Mesendoderm (in vitro differentiated cells): Measurements from ENCODE around the gene SURF4.

Experiments used
- DNase-seq: peaks from one replicate; pipeline ENCODE4 v3.0.0; 2013
- H2AK5ac ChIP-seq: 2 replicates; pipeline ENCODE4 v1.6.1; 2013; ENCODE audit warnings: low read length, inconsistent platforms
- H2BK120ac ChIP-seq: 2 replicates; pipeline ENCODE4 v1.6.1; 2013; ENCODE audit warnings: low read depth, mild to moderate bottlenecking, low read length, moderate library complexity, mixed read lengths
- H2BK15ac ChIP-seq: replicated peaks from 2 replicates; pipeline ENCODE4 v1.6.1; 2013; ENCODE audit warnings: low read depth, mild to moderate bottlenecking, moderate library complexity
- H2BK5ac ChIP-seq: 2 replicates; pipeline ENCODE4 v1.6.1; 2013; ENCODE audit warnings: low read length, inconsistent platforms
- H3K18ac ChIP-seq: 2 replicates; pipeline ENCODE4 v1.6.1; 2013; ENCODE audit warnings: mild to moderate bottlenecking, low read length, mixed read lengths
- H3K23ac ChIP-seq: one replicate; pipeline ENCODE4 v1.6.1; 2013; ENCODE audit warnings: low read length
- H3K27ac ChIP-seq: 2 replicates; pipeline ENCODE4 v1.5.1; 2013; ENCODE audit warnings: low read depth, mild to moderate bottlenecking, inconsistent platforms, low read length, moderate library complexity
- H3K27me3 ChIP-seq: 2 replicates; pipeline ENCODE4 v1.6.1; 2013; ENCODE audit warnings: low read length, control low read depth, mild to moderate bottlenecking, inconsistent platforms; ENCODE audit not compliant: insufficient read depth, poor library complexity
- H3K36me3 ChIP-seq: 2 replicates; pipeline ENCODE4 v1.6.1; 2013; ENCODE audit warnings: low read length, inconsistent platforms; ENCODE audit not compliant: control insufficient read depth, insufficient read depth
- H3K4ac ChIP-seq: one replicate; pipeline ENCODE4 v1.6.1; 2013; ENCODE audit warnings: low read depth, mild to moderate bottlenecking, low read length, moderate library complexity
- H3K4me1 ChIP-seq: 2 replicates; pipeline ENCODE4 v1.6.1; 2013; ENCODE audit warnings: low read depth, low read length, inconsistent platforms; ENCODE audit not compliant: control insufficient read depth
- H3K4me2 ChIP-seq: 2 replicates; pipeline ENCODE4 v1.6.1; 2013; ENCODE audit warnings: low read length
- H3K4me3 ChIP-seq: 2 replicates; pipeline ENCODE4 v1.5.1; 2013; ENCODE audit warnings: mild to moderate bottlenecking, low read length
- H3K56ac ChIP-seq: one replicate; pipeline ENCODE4 v1.6.1; 2013; ENCODE audit warnings: low read length
- H3K79me1 ChIP-seq: 2 replicates; pipeline ENCODE4 v1.6.1; 2013; ENCODE audit warnings: low read length, inconsistent platforms
- H3K79me2 ChIP-seq: 2 replicates; pipeline ENCODE4 v1.6.1; 2013; ENCODE audit warnings: mild to moderate bottlenecking, low read length; ENCODE audit not compliant: control insufficient read depth, insufficient read depth
- H3K9ac ChIP-seq: 2 replicates; pipeline ENCODE4 v1.6.1; 2013; ENCODE audit warnings: low read length, inconsistent platforms
- H4K5ac ChIP-seq: one replicate; pipeline ENCODE4 v1.6.1; 2013; ENCODE audit warnings: low read length
- H4K8ac ChIP-seq: one replicate; pipeline ENCODE4 v1.6.1; 2013; ENCODE audit warnings: low read depth, mild to moderate bottlenecking, control low read depth, low read length, moderate library complexity
- WGBS: extraction: QIAGEN DNeasy Blood & Tissue Kit; methylation state at CpG from one replicate; pipeline ENCODE4 v1.1.7; 2013; ENCODE audit warnings: low lambda C conversion rate, missing lambda C conversion rate; ENCODE audit not compliant: insufficient coverage; ENCODE audit errors: extremely low coverage; 5-methylcytosine and 5-hydroxymethylcytosine counted together

The SURF4 gene

GRCh38 chr9:133387680-133388079 is 11.8 kb upstream of the SURF4 start:
- Histone ChIP-seq H3K4me3 (no peak overlapping the region), H2BK120ac (no peak overlapping the region), H3K79me1 (no peaks in the 10 kb centered on the region), H3K4me2 (no peak overlapping the region), H3K36me3 (no peaks in the 10 kb centered on the region), H4K8ac (no peak overlapping the region), H4K5ac (no peak overlapping the region), H3K4ac (no peak overlapping the region), H3K9ac (no peak overlapping the region), H3K56ac (no peak overlapping the region), H3K27ac (no peak overlapping the region), H3K79me2 (no peaks in the 10 kb centered on the region), H2BK5ac (no peak overlapping the region), H3K18ac (no peak overlapping the region), H3K27me3 (no peaks in the 10 kb centered on the region), H3K4me1 (no peaks in the 10 kb centered on the region), H2AK5ac (no peak overlapping the region), H3K23ac (no peak overlapping the region), H2BK15ac (no peak overlapping the region)
- no CpG with 5 or more reads among the region's 9 CpGs for WGBS
- DNase-seq = no peak

GRCh38 chr9:133386338-133386737 is 10.5 kb upstream of the SURF4 start:
- Histone ChIP-seq H3K27ac (no peak overlapping the region), H4K5ac (no peak overlapping the region)

GRCh38 chr9:133385452-133385851 is 9.6 kb upstream of the SURF4 start:
- Histone ChIP-seq H3K56ac (no peak overlapping the region), H2AK5ac (no peak overlapping the region), H4K8ac (no peak overlapping the region), H2BK15ac (no peak overlapping the region), H3K4ac (no peak overlapping the region), H3K27ac (no peak overlapping the region), H4K5ac (no peak overlapping the region), H3K36me3 (no peaks in the 10 kb centered on the region), H3K23ac (no peak overlapping the region), H3K4me2 (no peak overlapping the region), H3K18ac (no peak overlapping the region), H2BK5ac (no peak overlapping the region), H3K79me1 (no peaks in the 10 kb centered on the region), H3K4me3 (no peak overlapping the region), H3K4me1 (no peaks in the 10 kb centered on the region), H3K27me3 (no peaks in the 10 kb centered on the region), H3K9ac (no peak overlapping the region), H3K79me2 (no peaks in the 10 kb centered on the region), H2BK120ac (no peak overlapping the region)
- no CpG with 5 or more reads among the region's 14 CpGs for WGBS
- DNase-seq = no peak

More at GRCh38 chr9:133386338-133386737, 10.5 kb upstream of the SURF4 start:
- H2BK120ac ChIP-seq = no peak overlapping the region
- H2BK15ac ChIP-seq = no peak overlapping the region
- no peak for DNase-seq
- H3K23ac ChIP-seq = no peak overlapping the region
- no peak overlapping the region for H3K56ac ChIP-seq
- no CpG with 5 or more reads among the region's 13 CpGs for WGBS
- H3K4me3 ChIP-seq = no peak overlapping the region
- H4K8ac ChIP-seq = no peak overlapping the region
- no peak overlapping the region for H2BK5ac ChIP-seq
- H3K9ac ChIP-seq = no peak overlapping the region
- H3K4ac ChIP-seq = no peak overlapping the region
- no peaks in the 10 kb centered on the region for H3K79me2 ChIP-seq
- H3K4me2 ChIP-seq = no peak overlapping the region
- no peaks in the 10 kb centered on the region for H3K36me3 ChIP-seq
- no peak overlapping the region for H3K18ac ChIP-seq
- no peaks in the 10 kb centered on the region for H3K27me3 ChIP-seq
- no peaks in the 10 kb centered on the region for H3K79me1 ChIP-seq
- no peak overlapping the region for H2AK5ac ChIP-seq
- H3K4me1 ChIP-seq = no peaks in the 10 kb centered on the region

- DNase-seq = no peak
- Histone ChIP-seq H3K18ac (no peak overlapping the region), H3K4me3 (no peak overlapping the region), H4K8ac (no peak overlapping the region), H3K79me1 (no peaks in the 10 kb centered on the region), H2AK5ac (no peak overlapping the region), H3K4me1 (no peaks in the 10 kb centered on the region), H3K4ac (no peak overlapping the region), H4K5ac (no peak overlapping the region), H3K79me2 (no peaks in the 10 kb centered on the region), H3K27ac (no peak overlapping the region), H3K36me3 (no peaks in the 10 kb centered on the region), H3K27me3 (no peaks in the 10 kb centered on the region), H3K23ac (no peak overlapping the region), H2BK5ac (no peak overlapping the region), H3K4me2 (no peak overlapping the region), H3K9ac (no peak overlapping the region), H2BK15ac (no peak overlapping the region), H3K56ac (no peak overlapping the region), H2BK120ac (no peak overlapping the region)
- no CpG with 5 or more reads among the region's 17 CpGs for WGBS
These were observed 9.0 kb upstream of the SURF4 start for GRCh38 chr9:133384736-133385321.

GRCh38 chr9:133383438-133383837 is 7.6 kb upstream of the SURF4 start:
- H3K18ac ChIP-seq = no peak overlapping the region

GRCh38 chr9:133382507-133383141 is 6.8 kb upstream of the SURF4 start:
- Histone ChIP-seq H3K9ac (no peak overlapping the region), H3K4me2 (no peak overlapping the region), H4K5ac (no peak overlapping the region), H2AK5ac (no peak overlapping the region), H2BK120ac (no peak overlapping the region), H3K36me3 (no peaks in the 10 kb centered on the region), H3K23ac (no peak overlapping the region), H3K79me1 (no peaks in the 10 kb centered on the region), H3K4me3 (no peak overlapping the region), H3K27ac (no peak overlapping the region), H3K4me1 (no peaks in the 10 kb centered on the region), H2BK15ac (no peak overlapping the region), H4K8ac (no peak overlapping the region), H2BK5ac (no peak overlapping the region), H3K4ac (no peak overlapping the region), H3K79me2 (no peaks in the 10 kb centered on the region), H3K18ac (no peak overlapping the region), H3K27me3 (no peaks in the 10 kb centered on the region), H3K56ac (no peak overlapping the region)
- DNase-seq = no peak
- WGBS = 100% methylated on average over 3 of the region's 4 CpGs

More at GRCh38 chr9:133383438-133383837, 7.6 kb upstream of the SURF4 start:
- no CpG with 5 or more reads among the region's 3 CpGs for WGBS
- no peak overlapping the region for H4K5ac ChIP-seq
- no peaks in the 10 kb centered on the region for H3K79me2 ChIP-seq
- H2BK5ac ChIP-seq = no peak overlapping the region
- no peak overlapping the region for H3K23ac ChIP-seq
- H3K79me1 ChIP-seq = no peaks in the 10 kb centered on the region
- H3K4me3 ChIP-seq = no peak overlapping the region
- H3K36me3 ChIP-seq = no peaks in the 10 kb centered on the region
- no peaks in the 10 kb centered on the region for H3K27me3 ChIP-seq
- no peak overlapping the region for H2BK120ac ChIP-seq
- H3K27ac ChIP-seq = no peak overlapping the region
- H4K8ac ChIP-seq = no peak overlapping the region
- no peak overlapping the region for H2AK5ac ChIP-seq
- no peak overlapping the region for H3K56ac ChIP-seq
- no peaks in the 10 kb centered on the region for H3K4me1 ChIP-seq
- DNase-seq = no peak
- no peak overlapping the region for H3K4me2 ChIP-seq
- no peak overlapping the region for H2BK15ac ChIP-seq
- H3K4ac ChIP-seq = no peak overlapping the region
- no peak overlapping the region for H3K9ac ChIP-seq
